ENCODE results near the gene CFAP299.

CFAP299 gene

GRCh38 chr4:80897537-80898303 is 562.2 kb downstream of the CFAP299 start:
- DNase-seq (ENCODE audit: low spot score): no peak
- ChIA-PET CTCF (interaction anchor here (0.6 kb wide), 1 partner anchor 11 kb away, joined by 3 read pairs; no protein-coding TSS in a partner anchor), POLR2A (ENCODE audit: low non-redundant PET) (no interaction called here)
- TF ChIP-seq CTCF (conservative IDR thresholded peaks at IDR 0.05; ENCODE audit: low read depth): no peak
- no peak overlapping the region for H3K27ac ChIP-seq

- no peak overlapping the region for H3K27ac ChIP-seq
- DNase-seq (ENCODE audit: low spot score): no peak
- POLR2A ChIA-PET (ENCODE audit: low non-redundant PET): no interaction called here
- TF ChIP-seq CTCF (conservative IDR thresholded peaks at IDR 0.05; ENCODE audit: low read depth): no peak
- CTCF ChIA-PET: no interaction called here
Measured at GRCh38 chr4:80900908-80901307, 565.4 kb downstream of the CFAP299 start.

- POLR2A ChIA-PET (ENCODE audit: low non-redundant PET): no interaction called here
- no peak for DNase-seq (ENCODE audit: low spot score)
Measured at GRCh38 chr4:80903020-80903419, 567.5 kb downstream of the CFAP299 start.

GRCh38 chr4:80909938-80910337 is 574.4 kb downstream of the CFAP299 start:
- TF ChIP-seq CTCF (conservative IDR thresholded peaks at IDR 0.05; ENCODE audit: low read depth): no peak
- CTCF ChIA-PET: no interaction called here
- no peak for DNase-seq (ENCODE audit: low spot score)

More at GRCh38 chr4:80903020-80903419, 567.5 kb downstream of the CFAP299 start:
- H3K27ac ChIP-seq: no peak overlapping the region
- CTCF ChIA-PET: no interaction called here
- TF ChIP-seq CTCF (conservative IDR thresholded peaks at IDR 0.05; ENCODE audit: low read depth): no peak

GRCh38 chr4:80911458-80911857 is 575.9 kb downstream of the CFAP299 start:
- ChIA-PET CTCF (no interaction called here), POLR2A (ENCODE audit: low non-redundant PET) (no interaction called here)
- no peak overlapping the region for H3K27ac ChIP-seq
- DNase-seq (ENCODE audit: low spot score): no peak
- no peak for TF ChIP-seq CTCF (conservative IDR thresholded peaks at IDR 0.05; ENCODE audit: low read depth)

More at GRCh38 chr4:80909938-80910337, 574.4 kb downstream of the CFAP299 start:
- POLR2A ChIA-PET (ENCODE audit: low non-redundant PET): no interaction called here
- no peak overlapping the region for H3K27ac ChIP-seq

GRCh38 chr4:80912350-80912749 is 576.8 kb downstream of the CFAP299 start:
- no peak overlapping the region for H3K27ac ChIP-seq
- CTCF ChIA-PET: no interaction called here
- DNase-seq (ENCODE audit: low spot score): no peak
- no peak for TF ChIP-seq CTCF (conservative IDR thresholded peaks at IDR 0.05; ENCODE audit: low read depth)
- POLR2A ChIA-PET (ENCODE audit: low non-redundant PET): no interaction called here
